GM12878 (cell line): ENCODE results near the gene IGFBP3. TPM values are rescaled to one million over a fixed set of nuclear protein-coding genes. Genes with fewer than 3 reads are reported as not detected.

Source experiments
- ATAC-seq: fragments of 200-7000 bp; cut with Tn5 transposase; 3 replicates; pipeline ENCODE4 v1.9.1; 2020; ENCODE audit warnings: mild to moderate bottlenecking, moderate library complexity
- BruUV-seq: library from RNA; stranded (reverse); fragments of 400-500 nt; replicated peaks from 2 replicates; lab custom pipeline; 2021; lab: Mats Ljungman, UMichigan
- CTCF ChIA-PET: fragments of 300-600 bp; sonication (Branson Sonifier 250); formaldehyde crosslinking; extraction: SDS; loops from one replicate; lab custom pipeline; 2021; ENCODE audit warnings: inconsistent platforms; lab: Yijun Ruan, JAX
- POLR2A ChIA-PET: fragments of 350-600 bp; formaldehyde crosslinking; extraction: SDS; loops from one replicate; lab custom pipeline; 2021; ENCODE audit warnings: inconsistent platforms; lab: Charles Lee
- RAD21 ChIA-PET: fragments of 300-600 bp; sonication (Branson Sonifier 250); formaldehyde crosslinking; loops from one replicate; lab custom pipeline; 2023; ENCODE audit warnings: antibody characterized with exemption; ENCODE audit not compliant: unreplicated experiment; lab: Charles Lee
- SMC1A ChIA-PET: fragments of 300-600 bp; sonication (Branson Sonifier 250); formaldehyde crosslinking; loops from one replicate; lab custom pipeline; 2023; ENCODE audit not compliant: unreplicated experiment, uncharacterized antibody; lab: Charles Lee
- DNase-seq: peaks from one replicate; pipeline ENCODE4 v3.0.0-alpha.2; 2011; ENCODE audit warnings: low read depth, low spot score
- FAIRE-seq: peaks from 3 replicates; lab custom pipeline; 2011; peaks lifted over from hg19 to GRCh38; lab: Jason Lieb, UNC
- H2AFZ ChIP-seq: 2 replicates; pipeline ENCODE4 v1.6.0; 2011; ENCODE audit warnings: low read depth, low read length, control low read depth; ENCODE audit not compliant: control insufficient read depth
- H3K27ac ChIP-seq: 2 replicates; pipeline ENCODE4 v1.5.1; 2011; ENCODE audit warnings: control low read depth; ENCODE audit not compliant: control insufficient read depth, insufficient read depth
- H3K27me3 ChIP-seq, 2 experiments: replicated peaks in 1 of 2; 2 replicates each; pipeline versions ENCODE4 v1.6.0 to v1.6.1; 2011; ENCODE audit warnings: low read length in 1 of 2; ENCODE audit not compliant: control insufficient read depth in 2 of 2, insufficient read depth in 2 of 2
- H3K36me3 ChIP-seq, 2 experiments: 2 replicates each; pipeline ENCODE4 v1.5.1; 2011; ENCODE audit warnings: low read length in 1 of 2; ENCODE audit not compliant: control insufficient read depth in 2 of 2, insufficient read depth in 2 of 2
- H3K4me1 ChIP-seq: 2 replicates; pipeline ENCODE4 v1.6.1; 2011; ENCODE audit warnings: mild to moderate bottlenecking, low read length, moderate library complexity, mixed read lengths; ENCODE audit not compliant: control insufficient read depth, insufficient read depth
- H3K4me2 ChIP-seq: 2 replicates; pipeline ENCODE4 v1.6.0; 2011; ENCODE audit warnings: control low read depth; ENCODE audit not compliant: control insufficient read depth, insufficient read depth
- H3K4me3 ChIP-seq: fragments of 200-600 bp; sonication (generic); 2 replicates; pipeline ENCODE4 v1.5.1; 2016
- H3K79me2 ChIP-seq: 2 replicates; pipeline ENCODE4 v1.6.0; 2011; ENCODE audit warnings: low read length; ENCODE audit not compliant: control insufficient read depth, insufficient read depth
- H3K9ac ChIP-seq: 2 replicates; pipeline ENCODE4 v1.8.0; 2011; ENCODE audit warnings: low read length, control low read depth, mixed read lengths; ENCODE audit not compliant: control insufficient read depth, insufficient read depth
- H3K9me3 ChIP-seq: replicated peaks from 3 replicates; pipeline ENCODE4 v1.5.1; 2011; ENCODE audit warnings: mild to moderate bottlenecking, low read length; ENCODE audit not compliant: control insufficient read depth, insufficient read depth
- H4K20me1 ChIP-seq: 2 replicates; pipeline ENCODE4 v1.6.0; 2011; ENCODE audit not compliant: control insufficient read depth, insufficient read depth
- BACH1 ChIP-seq: fragments of 450-650 bp; IDR thresholded peaks from 2 replicates; pipeline ENCODE4 v1.6.1; 2017; ENCODE audit warnings: mild to moderate bottlenecking, borderline replicate concordance
- BRCA1 ChIP-seq: IDR thresholded peaks from 2 replicates; pipeline ENCODE4 v1.6.1; 2011; ENCODE audit warnings: low read depth, low read length, improper control_type of control experiment
- CBX3 ChIP-seq: fragments of 200-600 bp; sonication (generic); IDR thresholded peaks from 2 replicates; pipeline ENCODE4 v1.6.1; 2016; ENCODE audit warnings: low read depth, borderline replicate concordance
- FOXM1 ChIP-seq: IDR thresholded peaks from 2 replicates; pipeline ENCODE4 v1.6.1; 2012; ENCODE audit warnings: low read depth, mild to moderate bottlenecking, inconsistent platforms, low read length, moderate library complexity
- PAX5 ChIP-seq: IDR thresholded peaks from 2 replicates; pipeline ENCODE4 v1.6.1; 2011; ENCODE audit warnings: low read depth, low read length, borderline replicate concordance
- SRF ChIP-seq, 2 experiments: IDR thresholded peaks; 2 replicates each; pipeline ENCODE4 v1.6.1; 2011; ENCODE audit warnings: low read depth in 2 of 2, low read length in 2 of 2, mild to moderate bottlenecking in 1 of 2, moderate library complexity in 1 of 2
- STAT1 ChIP-seq: fragments of 450-650 bp; conservative IDR thresholded peaks from 2 replicates; pipeline ENCODE4 v1.6.1; 2014; ENCODE audit warnings: antibody characterized with exemption, mild to moderate bottlenecking
- TCF7 ChIP-seq: IDR thresholded peaks from 2 replicates; pipeline ENCODE4 v1.6.1; 2014; ENCODE audit warnings: antibody characterized with exemption, borderline replicate concordance
- WGBS: methylation state at CpG from one replicate; pipeline ENCODE4 v1.1.6; 2016; ENCODE audit warnings: low lambda C conversion rate; ENCODE audit not compliant: insufficient replicate concordance, insufficient coverage; ENCODE audit errors: missing lambda C conversion rate; 5-methylcytosine and 5-hydroxymethylcytosine counted together
- in situ Hi-C: fragments of 300-500 bp; cut with MboI; formaldehyde crosslinking; loops from 9 replicates; pipeline ENCODE4 v1.14.3; 2018; ENCODE audit warnings: mixed read lengths
- intact Hi-C: fragments of 100-400 bp; cut with micrococcal nuclease; formaldehyde crosslinking; loops from one replicate; pipeline ENCODE4 v1.14.2; 2022; ENCODE audit not compliant: unreplicated experiment
- polyA plus RNA-seq, 11 experiments: library from polyadenylated mRNA; depleted of rRNA in 4 of 11; unstranded in 6 of 11; stranded (reverse) in 5 of 11; fragments of >200 nt; fragmentation: Nextera tagmentation in 4 of 11; fragmentation: Illumina TruSeq in 1 of 11; extraction: Ambion mirVana in 4 of 11; extraction: Trizol in 1 of 11; gene quantifications; 1 replicate in 1 of 11; 2 replicates in 10 of 11; pipeline versions ENCODE4 v1.2.1 to v1.2.3, GENCODE V29; 2011 to 2016; ENCODE audit warnings: inconsistent platforms in 2 of 11, missing spikeins in 2 of 11, low read depth in 1 of 11
- total RNA-seq, 4 experiments: library from RNA; depleted of rRNA in 3 of 4; stranded (reverse); fragments of >200 nt in 3 of 4; fragmentation: Illumina TruSeq in 1 of 4; extraction: Trizol in 1 of 4; gene quantifications; 2 replicates each; pipeline versions ENCODE4 v1.2.1 to v1.2.3, GENCODE V29; 2013 to 2021
- TF ChIP-seq, protein P1 (sequence below): fragments of 450-650 bp; formaldehyde crosslinking; IDR thresholded peaks from 2 replicates; pipeline ENCODE4 v1.5.0; 2022; ENCODE audit warnings: mild to moderate bottlenecking, missing genetic modification characterization

Gene IGFBP3
- total and polyA plus RNA-seq, 10 of the 15 experiments (the other 5 are each of a cell fraction or from before 2014, with no cell fraction given), result 6.0 to 28.0 (median 15.6) TPM

DNA sequence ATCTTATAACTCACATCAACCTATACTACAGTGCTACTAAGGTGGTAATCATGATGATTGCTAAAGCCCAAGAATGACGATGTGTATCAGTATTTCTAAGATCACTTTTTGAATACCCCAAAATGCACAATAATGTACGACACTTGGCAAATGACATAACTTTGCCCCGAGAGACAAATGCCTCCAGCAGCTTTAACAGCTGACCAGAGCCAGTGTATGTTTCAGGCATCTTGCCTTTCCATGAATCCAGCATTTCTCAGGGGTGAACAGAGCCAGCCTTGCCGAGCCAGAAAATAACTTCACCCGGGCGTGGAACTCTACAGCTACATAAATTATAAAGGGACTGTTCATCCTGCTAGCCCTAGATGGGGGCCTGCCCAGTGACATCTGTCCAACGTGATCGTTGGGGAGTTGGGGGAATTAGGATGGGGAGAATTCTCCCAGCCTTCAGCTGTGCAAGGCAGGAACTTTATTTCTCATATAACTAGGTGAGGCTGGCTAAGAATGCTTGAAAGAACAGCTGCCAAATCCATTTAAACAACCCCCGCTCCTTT, 1.8 kb downstream of the IGFBP3 start:
- in situ Hi-C loops, result loop anchor here (5.0 kb wide), 3 partner anchors 433 to 1263 kb away; no protein-coding TSS in a partner anchor
- intact Hi-C loops, result loop anchor here (10.0 kb wide), 1 partner anchor 1335 kb away; no protein-coding TSS in a partner anchor
- Histone ChIP-seq H2AFZ (no peak overlapping the region), H4K20me1 (peaks cover 2% of the 10 kb centered on the region; the same call in 1 of the 2 replicates), H3K27me3 (peaks cover 2 to 3% of the 10 kb centered on the region in 2 experiments; a peak in 3 of 4 replicates), H3K4me3 (no peak overlapping the region), H3K9ac (no peak overlapping the region), H3K36me3 (no peaks in the 10 kb centered on the region), H3K4me1 (no peaks in the 10 kb centered on the region), H3K79me2 (no peaks in the 10 kb centered on the region), H3K4me2 (no peak overlapping the region), H3K27ac (no peak overlapping the region), H3K9me3 (no peaks in the 10 kb centered on the region)
- no peak for TF ChIP-seq SRF (IDR thresholded peaks at IDR 0.05; ENCODE audit: low read depth in 2 of 2, low read length in 2 of 2)
- TF ChIP-seq BRCA1, result no peak
- no peak for TF ChIP-seq TCF7
- TF ChIP-seq PAX5, result no peak
- CTCF ChIA-PET, result interaction anchor here (1.0 to 9.6 kb wide), 16 partner anchors 11 to 1334 kb away, joined by 3 to 91 read pairs (median 10); no protein-coding TSS in a partner anchor
- SMC1A ChIA-PET, result interaction anchor here (0.9 to 4.9 kb wide), 8 partner anchors 220 to 1169 kb away, joined by 3 to 48 read pairs (median 5); no protein-coding TSS in a partner anchor
- POLR2A ChIA-PET, result no interaction called here
- DNase-seq, result no peak
- RAD21 ChIA-PET, result interaction anchor here (0.9 to 4.5 kb wide), 6 partner anchors 27 to 1262 kb away, joined by 3 to 41 read pairs (median 8); no protein-coding TSS in a partner anchor
- no peak for ATAC-seq
- FAIRE-seq, result no peak
- 12% methylated on average over 9 of the region's 9 CpGs for WGBS
- no TSS peak for BruUV-seq

DNA sequence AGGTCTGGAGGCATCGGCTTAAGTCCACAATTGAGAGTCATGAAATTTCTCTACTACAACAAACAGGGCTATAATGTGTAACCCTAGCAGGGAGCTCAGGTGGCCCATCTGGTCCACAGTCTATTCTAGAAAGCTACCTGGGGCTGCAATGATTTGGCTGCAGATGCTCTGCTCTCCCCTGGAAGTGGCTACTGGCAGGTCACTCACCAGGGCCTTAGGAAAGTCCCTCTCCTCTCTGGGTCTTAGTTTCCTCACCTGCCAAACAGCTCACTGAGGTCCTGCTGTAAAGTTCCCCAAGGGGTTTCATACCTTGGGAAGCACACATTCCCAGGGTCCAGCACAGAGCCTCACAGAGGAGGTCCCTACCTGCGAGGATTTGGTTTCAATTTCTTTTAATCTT, 2.5 kb downstream of the IGFBP3 start:
- peaks cover 2 to 3% of the 10 kb centered on the region in 2 experiments; a peak in 3 of 4 replicates for H3K27me3 ChIP-seq
- no TSS peak for BruUV-seq
- in situ Hi-C loops, result loop anchor here (5.0 kb wide), 3 partner anchors 434 to 1264 kb away; no protein-coding TSS in a partner anchor
- H3K4me1 ChIP-seq, result no peaks in the 10 kb centered on the region
- intact Hi-C loops, result loop anchor here (10.0 kb wide), 1 partner anchor 1336 kb away; no protein-coding TSS in a partner anchor
- no peak for DNase-seq
- ChIA-PET SMC1A (interaction anchor here (0.7 to 4.9 kb wide), 14 partner anchors 221 to 1265 kb away, joined by 3 to 48 read pairs (median 4); no protein-coding TSS in a partner anchor), CTCF (interaction anchor here (0.6 to 9.6 kb wide), 28 partner anchors 10 to 1337 kb away, joined by 3 to 91 read pairs (median 4); no protein-coding TSS in a partner anchor), POLR2A (no interaction called here), RAD21 (interaction anchor here (0.9 to 4.5 kb wide), 10 partner anchors 26 to 1263 kb away, joined by 3 to 41 read pairs (median 5); no protein-coding TSS in a partner anchor)
- no peak for ATAC-seq
- H3K4me2 ChIP-seq, result no peak overlapping the region
- no peak overlapping the region for H2AFZ ChIP-seq
- no peak overlapping the region for H3K27ac ChIP-seq
- WGBS, result 12% methylated on average over 2 of the region's 2 CpGs
- no peak overlapping the region for H3K4me3 ChIP-seq
- no peak for TF ChIP-seq STAT1
- no peak for TF ChIP-seq BACH1
- TF ChIP-seq FOXM1, result no peak
- TF ChIP-seq, protein P1, sequence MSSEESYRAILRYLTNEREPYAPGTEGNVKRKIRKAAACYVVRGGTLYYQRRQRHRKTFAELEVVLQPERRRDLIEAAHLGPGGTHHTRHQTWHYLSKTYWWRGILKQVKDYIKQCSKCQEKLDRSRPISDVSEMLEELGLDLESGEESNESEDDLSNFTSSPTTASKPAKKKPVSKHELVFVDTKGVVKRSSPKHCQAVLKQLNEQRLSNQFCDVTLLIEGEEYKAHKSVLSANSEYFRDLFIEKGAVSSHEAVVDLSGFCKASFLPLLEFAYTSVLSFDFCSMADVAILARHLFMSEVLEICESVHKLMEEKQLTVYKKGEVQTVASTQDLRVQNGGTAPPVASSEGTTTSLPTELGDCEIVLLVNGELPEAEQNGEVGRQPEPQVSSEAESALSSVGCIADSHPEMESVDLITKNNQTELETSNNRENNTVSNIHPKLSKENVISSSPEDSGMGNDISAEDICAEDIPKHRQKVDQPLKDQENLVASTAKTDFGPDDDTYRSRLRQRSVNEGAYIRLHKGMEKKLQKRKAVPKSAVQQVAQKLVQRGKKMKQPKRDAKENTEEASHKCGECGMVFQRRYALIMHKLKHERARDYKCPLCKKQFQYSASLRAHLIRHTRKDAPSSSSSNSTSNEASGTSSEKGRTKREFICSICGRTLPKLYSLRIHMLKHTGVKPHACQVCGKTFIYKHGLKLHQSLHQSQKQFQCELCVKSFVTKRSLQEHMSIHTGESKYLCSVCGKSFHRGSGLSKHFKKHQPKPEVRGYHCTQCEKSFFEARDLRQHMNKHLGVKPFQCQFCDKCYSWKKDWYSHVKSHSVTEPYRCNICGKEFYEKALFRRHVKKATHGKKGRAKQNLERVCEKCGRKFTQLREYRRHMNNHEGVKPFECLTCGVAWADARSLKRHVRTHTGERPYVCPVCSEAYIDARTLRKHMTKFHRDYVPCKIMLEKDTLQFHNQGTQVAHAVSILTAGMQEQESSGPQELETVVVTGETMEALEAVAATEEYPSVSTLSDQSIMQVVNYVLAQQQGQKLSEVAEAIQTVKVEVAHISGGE (CRISPR knock-in tag), result no peak
- no peak for TF ChIP-seq CBX3
- TF ChIP-seq, all 136 proteins: peak for 0
- Histone ChIP-seq H3K36me3 (no peaks in the 10 kb centered on the region), H4K20me1 (no peaks in the 10 kb centered on the region), H3K79me2 (no peaks in the 10 kb centered on the region), H3K9me3 (no peaks in the 10 kb centered on the region), H3K9ac (no peak overlapping the region)
- no peak for FAIRE-seq
